Tibial nerve (tissue), 4 donors: ENCODE measurements around the gene CRB2. TPM values are rescaled to one million over a fixed set of nuclear protein-coding genes. Genes with fewer than 3 reads are reported as not detected.

ENCODE experiments used
- DNase-seq, 2 donors: peaks; one replicate each; pipeline ENCODE4 v3.0.0-alpha.2; 2019; ENCODE audit warnings: low spot score in 2 of 2
- H3K27ac ChIP-seq, 4 donors: fragments of 200-600 bp; sonication (generic) in 3 of 4; one replicate each; pipeline ENCODE4 v1.5.1; 2017 to 2019; ENCODE audit warnings: mild to moderate bottlenecking in 1 of 4
- H3K27me3 ChIP-seq, 2 donors: fragments of 200-600 bp; sonication (generic) in 1 of 2; one replicate each; pipeline versions ENCODE4 v1.5.1 to v1.6.0; 2017 to 2019
- H3K36me3 ChIP-seq, 3 donors: fragments of 200-600 bp; sonication (generic); one replicate each; pipeline ENCODE4 v1.5.1; 2018 to 2019
- H3K4me1 ChIP-seq, 4 donors: fragments of 200-600 bp; sonication (generic) in 3 of 4; one replicate each; pipeline ENCODE4 v1.5.1; 2017 to 2019
- H3K4me3 ChIP-seq, 4 donors: fragments of 200-600 bp; sonication (generic) in 3 of 4; one replicate each; pipeline ENCODE4 v1.5.1; 2017 to 2019; ENCODE audit warnings: mild to moderate bottlenecking in 1 of 4, moderate library complexity in 1 of 4
- H3K9me3 ChIP-seq, 4 donors: fragments of 200-600 bp; sonication (generic) in 3 of 4; one replicate each; pipeline ENCODE4 v1.5.1; 2017 to 2019
- EP300 ChIP-seq, 2 donors: sonication (generic); formaldehyde crosslinking; IDR thresholded peaks; one replicate each; pipeline ENCODE4 v1.6.1; 2017; ENCODE audit warnings: antibody characterized with exemption in 2 of 2, mild to moderate bottlenecking in 1 of 2
- POLR2A ChIP-seq, 2 donors: fragments of 450-650 bp; IDR thresholded peaks; one replicate each; pipeline ENCODE4 v1.6.1; 2017; ENCODE audit warnings: antibody characterized with exemption in 2 of 2, mild to moderate bottlenecking in 2 of 2, moderate library complexity in 2 of 2
- WGBS, 2 donors: methylation state at CpG; one replicate each; pipeline ENCODE4 v1.1.5; 2018; 5-methylcytosine and 5-hydroxymethylcytosine counted together
- total RNA-seq, 4 donors: library from RNA; depleted of rRNA; stranded (reverse); fragments of >200 nt; gene quantifications; one replicate each; pipeline ENCODE4 v1.1.0, GENCODE V29; 2016
- TF ChIP-seq, protein P1 (sequence below), 5 experiments: fragments of 200-600 bp in 3 of 5; fragments of 450-650 bp in 2 of 5; sonication (generic) in 3 of 5; IDR thresholded peaks; one replicate each; pipeline ENCODE4 v1.5.1; 2016 to 2019; ENCODE audit warnings: antibody characterized with exemption in 5 of 5, mild to moderate bottlenecking in 3 of 5, moderate library complexity in 2 of 5

CRB2 gene
- total RNA-seq, 4 donors from 2014 or later: under 0.01 to 0.44 TPM; not detected in 2

DNA sequence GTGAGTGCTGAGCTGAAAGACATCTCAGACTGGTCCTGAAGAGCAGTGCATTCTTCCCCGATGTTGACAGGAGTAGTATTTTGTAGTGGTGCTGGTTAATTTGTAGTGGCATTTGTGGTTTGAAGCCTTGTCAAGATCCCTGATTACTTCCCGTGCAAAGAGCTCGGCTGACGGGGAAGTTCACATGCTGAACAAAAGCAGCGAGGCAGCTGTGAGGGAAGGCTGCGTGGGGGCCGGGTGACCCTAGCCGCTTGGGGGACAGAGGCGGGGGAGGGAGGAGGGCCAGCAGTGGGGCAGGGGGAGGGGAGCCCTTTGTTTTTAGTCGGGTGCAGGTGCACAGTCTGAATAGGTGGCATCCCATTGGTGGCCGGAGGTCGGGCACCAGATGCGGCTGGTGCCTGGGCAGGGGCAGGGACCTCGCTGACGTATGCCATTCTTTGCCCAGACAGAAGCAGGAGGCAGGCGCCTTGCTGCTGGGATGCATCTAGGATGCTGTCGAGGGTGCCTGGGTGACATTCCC is 64.7 kb downstream of the CRB2 start:
- H3K27ac ChIP-seq: no peak overlapping the region
- no peaks in the 10 kb centered on the region for H3K9me3 ChIP-seq
- TF ChIP-seq, protein P1, sequence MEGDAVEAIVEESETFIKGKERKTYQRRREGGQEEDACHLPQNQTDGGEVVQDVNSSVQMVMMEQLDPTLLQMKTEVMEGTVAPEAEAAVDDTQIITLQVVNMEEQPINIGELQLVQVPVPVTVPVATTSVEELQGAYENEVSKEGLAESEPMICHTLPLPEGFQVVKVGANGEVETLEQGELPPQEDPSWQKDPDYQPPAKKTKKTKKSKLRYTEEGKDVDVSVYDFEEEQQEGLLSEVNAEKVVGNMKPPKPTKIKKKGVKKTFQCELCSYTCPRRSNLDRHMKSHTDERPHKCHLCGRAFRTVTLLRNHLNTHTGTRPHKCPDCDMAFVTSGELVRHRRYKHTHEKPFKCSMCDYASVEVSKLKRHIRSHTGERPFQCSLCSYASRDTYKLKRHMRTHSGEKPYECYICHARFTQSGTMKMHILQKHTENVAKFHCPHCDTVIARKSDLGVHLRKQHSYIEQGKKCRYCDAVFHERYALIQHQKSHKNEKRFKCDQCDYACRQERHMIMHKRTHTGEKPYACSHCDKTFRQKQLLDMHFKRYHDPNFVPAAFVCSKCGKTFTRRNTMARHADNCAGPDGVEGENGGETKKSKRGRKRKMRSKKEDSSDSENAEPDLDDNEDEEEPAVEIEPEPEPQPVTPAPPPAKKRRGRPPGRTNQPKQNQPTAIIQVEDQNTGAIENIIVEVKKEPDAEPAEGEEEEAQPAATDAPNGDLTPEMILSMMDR (IDR thresholded peaks at IDR 0.05): no peak
- TF ChIP-seq POLR2A (IDR thresholded peaks at IDR 0.05) (no peak), EP300 (IDR thresholded peaks at IDR 0.05) (no peak)
- H3K27me3 ChIP-seq: no peaks in the 10 kb centered on the region
- no peak for DNase-seq
- peaks cover 0 to 79% (median 0%) of the 10 kb centered on the region in 3 donors for H3K36me3 ChIP-seq
- H3K4me3 ChIP-seq: no peak overlapping the region
- WGBS, 2 donors: 54 to 57% methylated on average over 17 of the region's 17 CpGs
- H3K4me1 ChIP-seq: no peaks in the 10 kb centered on the region

DNA sequence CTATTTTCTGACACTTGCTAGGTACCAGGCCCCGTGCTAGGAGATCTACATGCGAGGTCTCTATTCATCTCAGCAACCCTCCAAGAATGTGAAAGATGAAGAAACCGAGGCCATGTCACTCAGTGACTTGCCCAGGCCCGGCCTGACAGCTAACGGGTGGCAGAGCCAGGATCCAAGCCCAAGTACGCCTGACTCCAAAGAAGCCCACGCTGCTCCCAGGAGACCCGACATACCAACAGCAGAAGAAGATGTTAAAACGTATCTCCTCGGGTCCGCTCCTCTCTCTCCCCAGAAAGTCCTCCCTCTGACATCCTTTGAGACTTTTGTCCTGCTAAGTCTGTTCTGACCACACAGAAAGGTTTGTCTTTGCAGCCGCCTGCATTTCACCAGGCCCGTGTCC is 65.2 kb downstream of the CRB2 start:
- WGBS, 2 donors: 78 to 88% methylated on average over 12 to 13 of the region's 13 CpGs
- DNase-seq: no peak

DNA sequence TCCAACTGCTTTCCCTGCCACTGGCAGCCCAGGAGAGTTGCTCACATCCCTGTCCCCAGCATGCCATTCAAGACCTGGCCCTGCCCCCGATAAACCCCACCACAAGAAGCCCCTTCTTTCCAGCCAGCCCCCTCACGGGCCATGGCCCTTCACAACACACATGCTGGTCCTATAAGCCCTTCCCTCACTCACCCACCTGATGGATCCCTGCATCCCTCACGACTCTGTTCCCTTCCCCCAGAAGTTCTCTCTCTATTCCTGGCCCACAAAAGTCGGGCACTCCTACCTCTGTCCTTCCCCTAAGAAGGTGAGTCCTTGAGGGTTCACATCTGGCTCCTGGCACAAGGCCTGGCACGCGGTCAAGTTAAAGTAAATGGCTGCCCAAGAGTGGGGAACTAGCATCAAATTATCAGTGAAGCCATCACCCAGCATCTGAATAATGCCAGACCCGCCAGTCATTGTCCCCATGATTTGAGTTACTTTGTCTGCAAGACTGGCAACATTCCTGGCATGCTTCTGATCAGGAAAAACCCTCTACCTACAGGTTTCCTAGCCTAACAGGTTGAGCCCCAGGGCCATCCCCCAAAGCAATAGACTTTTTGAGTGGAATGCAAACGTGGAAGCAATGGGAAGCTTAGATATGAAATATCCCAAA is 65.9 kb downstream of the CRB2 start:
- WGBS, 2 donors: 86% methylated on average over 8 of the region's 8 CpGs
- Histone ChIP-seq H3K27ac (no peak overlapping the region), H3K4me1 (no peaks in the 10 kb centered on the region), H3K4me3 (no peak overlapping the region), H3K9me3 (no peaks in the 10 kb centered on the region), H3K27me3 (no peaks in the 10 kb centered on the region), H3K36me3 (peaks cover 0 to 75% (median 0%) of the 10 kb centered on the region in 3 donors)
- TF ChIP-seq EP300 (IDR thresholded peaks at IDR 0.05) (no peak), POLR2A (IDR thresholded peaks at IDR 0.05) (no peak)
- TF ChIP-seq, protein P1 (IDR thresholded peaks at IDR 0.05): no peak
- DNase-seq: no peak

More for the DNA sequence above, 65.2 kb downstream of the CRB2 start:
- Histone ChIP-seq H3K4me1 (no peaks in the 10 kb centered on the region), H3K9me3 (no peaks in the 10 kb centered on the region), H3K4me3 (no peak overlapping the region), H3K27ac (no peak overlapping the region), H3K27me3 (no peaks in the 10 kb centered on the region), H3K36me3 (peaks cover 0 to 79% (median 0%) of the 10 kb centered on the region in 3 donors)
- TF ChIP-seq, protein P1 (IDR thresholded peaks at IDR 0.05): no peak
- no peak for TF ChIP-seq POLR2A (IDR thresholded peaks at IDR 0.05)
- no peak for TF ChIP-seq EP300 (IDR thresholded peaks at IDR 0.05)

DNA sequence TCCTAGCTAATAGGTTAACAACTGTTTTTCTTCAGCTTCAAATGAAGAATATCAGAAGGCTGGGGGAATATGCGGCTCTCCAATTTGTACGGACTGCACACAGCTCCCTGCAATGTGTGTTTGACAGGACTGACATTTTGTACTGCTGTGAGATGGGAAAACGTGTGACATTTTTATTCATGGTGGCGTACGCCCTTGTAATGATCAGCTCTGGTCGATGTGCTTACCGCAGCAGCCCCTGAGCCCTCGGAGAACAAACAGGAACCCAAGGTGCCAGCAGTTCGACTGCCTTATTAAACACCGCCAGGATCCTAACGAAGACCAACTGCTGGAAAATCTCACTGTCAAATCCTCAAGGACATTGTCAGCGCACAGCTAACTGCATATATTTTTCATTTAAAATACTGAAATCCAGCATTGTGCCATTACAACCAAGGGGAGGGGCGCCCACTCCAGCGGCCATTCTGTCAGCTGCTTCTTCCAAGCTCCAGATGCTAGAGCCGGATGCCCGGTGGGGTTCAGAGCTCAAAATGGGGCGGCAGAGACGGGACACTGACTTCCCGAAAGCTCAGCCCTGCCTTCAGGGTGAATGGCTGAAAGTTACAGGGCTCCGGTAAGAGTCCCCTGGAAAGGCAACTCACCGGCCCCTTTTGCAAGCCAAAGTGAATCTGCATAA is 66.8 kb downstream of the CRB2 start:
- no peaks in the 10 kb centered on the region for H3K4me1 ChIP-seq
- no peak overlapping the region for H3K27ac ChIP-seq
- DNase-seq: no peak

More for the DNA sequence above, 66.8 kb downstream of the CRB2 start:
- TF ChIP-seq, protein P1 (IDR thresholded peaks at IDR 0.05): no peak
- TF ChIP-seq POLR2A (IDR thresholded peaks at IDR 0.05) (no peak), EP300 (IDR thresholded peaks at IDR 0.05) (no peak)
- WGBS, 2 donors: 83 to 91% methylated on average over 21 of the region's 21 CpGs
- Histone ChIP-seq H3K9me3 (no peaks in the 10 kb centered on the region), H3K27me3 (no peaks in the 10 kb centered on the region), H3K36me3 (peaks cover 0 to 83% (median 0%) of the 10 kb centered on the region in 3 donors), H3K4me3 (no peak overlapping the region)
